Epithelial cell of esophagus (primary cell): Measurements from ENCODE around the gene SEZ6.

Experiments
- DNase-seq: peaks from one replicate; pipeline ENCODE4 v3.0.0; 2010; ENCODE audit warnings: low read depth
- H3K4me3 ChIP-seq: 2 replicates; pipeline ENCODE4 v1.5.1; 2011; ENCODE audit warnings: mild to moderate bottlenecking, low read length, control low read depth
- CTCF ChIP-seq: IDR thresholded peaks from 2 replicates; pipeline ENCODE4 v1.5.1; 2011; ENCODE audit warnings: low read depth, mild to moderate bottlenecking, low read length, control low read depth, inconsistent platforms; ENCODE audit not compliant: insufficient read depth; ENCODE audit errors: missing control alignments

Gene SEZ6

GRCh38 chr17:29005936-29006511, at the start of gene SEZ6:
Gene SEZ6, minus strand, starts transcription at chr17:29006033. Its CDS starts 164 bp downstream, at chr17:29005869.
- no peak for TF ChIP-seq CTCF
- H3K4me3 ChIP-seq = no peak within 1 kb of the TSS
- peak; percentile 67 for DNase-seq

GRCh38 chr17:29054835-29055234, 49.0 kb upstream of the SEZ6 start:
- no peak overlapping the region for H3K4me3 ChIP-seq
- DNase-seq = no peak
- TF ChIP-seq CTCF = no peak

- no peak overlapping the region for H3K4me3 ChIP-seq
- no peak for DNase-seq
- TF ChIP-seq CTCF = no peak
These were observed 45.9 kb upstream of the SEZ6 start for GRCh38 chr17:29051731-29052130.

GRCh38 chr17:29051194-29051593, 45.4 kb upstream of the SEZ6 start:
- H3K4me3 ChIP-seq = no peak overlapping the region
- no peak for TF ChIP-seq CTCF
- no peak for DNase-seq

- no peak overlapping the region for H3K4me3 ChIP-seq
- peak; percentile 41 for DNase-seq
- TF ChIP-seq CTCF = no peak
These were observed 44.3 kb upstream of the SEZ6 start for GRCh38 chr17:29050176-29050575.

- no peak overlapping the region for H3K4me3 ChIP-seq
- no peak for DNase-seq
- TF ChIP-seq CTCF = no peak
These were observed 43.8 kb upstream of the SEZ6 start for GRCh38 chr17:29049541-29050145.
